GM18498 (cell line): ENCODE measurements around the gene KDM1A.

ENCODE experiments used
- ATAC-seq: cut with Tn5 transposase; IDR thresholded peaks from one replicate; pipeline ENCODE4 v1.9.1; 2021; ENCODE audit warnings: mild to moderate bottlenecking, moderate library complexity; ENCODE audit not compliant: unreplicated experiment

The KDM1A gene

GRCh38 chr1:23129846-23130245, 110.6 kb downstream of the KDM1A start:
- no peak for ATAC-seq

DNA sequence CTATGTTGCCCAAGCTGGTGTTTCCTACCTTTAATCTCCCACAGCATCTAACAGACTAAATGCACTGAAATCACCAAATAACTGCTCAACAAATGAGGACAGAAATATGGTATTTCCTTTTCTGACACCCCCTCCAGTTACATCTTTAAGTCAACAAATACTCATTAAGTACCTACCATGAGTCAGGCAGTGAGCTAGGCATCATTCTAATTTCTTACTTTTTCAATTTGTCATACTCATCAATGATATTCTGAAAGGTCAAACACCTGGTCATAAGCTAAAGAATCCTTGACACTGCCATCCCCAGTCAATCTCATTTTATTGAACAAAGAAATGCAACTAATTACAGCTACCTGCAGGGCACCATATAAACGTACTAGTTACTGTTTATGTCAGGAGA, 112.8 kb downstream of the KDM1A start:
- no peak for ATAC-seq
